SK-N-SH treated with all-trans-retinoic acid at 6 μM for 48 hours (cell line): Measurements from ENCODE around the gene EEF1E1.
A peak's percentile ranks its signal among the peaks of the same experiment; 100 is the strongest.

ENCODE experiments used
- ARNTL ChIP-seq: fragments of 450-650 bp; formaldehyde crosslinking; IDR thresholded peaks from 2 replicates; pipeline ENCODE4 v1.5.0; 2020; ENCODE audit warnings: low read depth, mild to moderate bottlenecking, moderate library complexity, borderline replicate concordance
- ISL1 ChIP-seq: fragments of 250-450 bp; sonication (Bioruptor Pico); IDR thresholded peaks from 2 replicates; pipeline ENCODE4 v2.1.2; 2022; ENCODE audit warnings: mild to moderate bottlenecking, moderate library complexity
- PATZ1 ChIP-seq: fragments of 250-450 bp; sonication (Bioruptor Pico); IDR thresholded peaks from 2 replicates; pipeline ENCODE4 v1.8.0; 2020; ENCODE audit warnings: mild to moderate bottlenecking, moderate library complexity, borderline replicate concordance
- RARB ChIP-seq: fragments of 250-450 bp; sonication (Bioruptor Pico); IDR thresholded peaks from 2 replicates; pipeline ENCODE4 v1.8.0; 2021; ENCODE audit warnings: mild to moderate bottlenecking, moderate library complexity
- SNAI2 ChIP-seq: fragments of 250-450 bp; sonication (Bioruptor Pico); IDR thresholded peaks from 2 replicates; pipeline ENCODE4 v1.5.0; 2020; ENCODE audit warnings: mild to moderate bottlenecking, moderate library complexity
- TCF4 ChIP-seq: fragments of 250-450 bp; sonication (Bioruptor Pico); IDR thresholded peaks from 2 replicates; pipeline ENCODE4 v1.8.0; 2021; ENCODE audit warnings: mild to moderate bottlenecking, moderate library complexity, borderline replicate concordance
- TSHZ2 ChIP-seq: fragments of 250-450 bp; sonication (Bioruptor Pico); IDR thresholded peaks from 2 replicates; pipeline ENCODE4 v1.5.0; 2020; ENCODE audit warnings: mild to moderate bottlenecking, moderate library complexity
- ZFP3 ChIP-seq: fragments of 250-450 bp; sonication (Bioruptor Pico); IDR thresholded peaks from 2 replicates; pipeline ENCODE4 v1.5.0; 2020; ENCODE audit warnings: mild to moderate bottlenecking, moderate library complexity
- ZNF565 ChIP-seq: fragments of 450-650 bp; formaldehyde crosslinking; conservative IDR thresholded peaks from 2 replicates; pipeline ENCODE4 v1.5.0; 2020; ENCODE audit warnings: low read depth, mild to moderate bottlenecking, moderate library complexity
- ZNF70 ChIP-seq: fragments of 450-650 bp; formaldehyde crosslinking; IDR thresholded peaks from 2 replicates; pipeline ENCODE4 v1.5.0; 2020; ENCODE audit warnings: mild to moderate bottlenecking, moderate library complexity
- TF ChIP-seq, protein P1 (sequence below): fragments of 250-450 bp; sonication (Bioruptor Pico); IDR thresholded peaks from 2 replicates; pipeline ENCODE4 v1.5.1; 2020; ENCODE audit warnings: low read depth, mild to moderate bottlenecking, moderate library complexity
- TF ChIP-seq, protein P2 (sequence below): fragments of 250-450 bp; sonication (Bioruptor Pico); IDR thresholded peaks from 2 replicates; pipeline ENCODE4 v1.5.1; 2021; ENCODE audit warnings: mild to moderate bottlenecking, moderate library complexity
- TF ChIP-seq, protein P3 (sequence below): fragments of 250-450 bp; sonication (Bioruptor Pico); IDR thresholded peaks from 2 replicates; pipeline ENCODE4 v1.8.0; 2021; ENCODE audit warnings: low read depth, mild to moderate bottlenecking, moderate library complexity, borderline replicate concordance

GRCh38 chr6:8085053-8085511 lies 17.3 kb downstream of the EEF1E1 start:
- TF ChIP-seq ZFP3 (no peak), ISL1 (CRISPR knock-in tag) (peak; percentile 12; the same call in 1 of the 2 replicates), PATZ1 (CRISPR knock-in tag) (no peak), RARB (no peak), TSHZ2 (CRISPR knock-in tag) (no peak), SNAI2 (CRISPR knock-in tag) (no peak), ZNF565 (no peak), ZNF70 (CRISPR knock-in tag) (no peak), TCF4 (CRISPR knock-in tag) (no peak), ARNTL (CRISPR knock-in tag) (no peak)
- TF ChIP-seq, protein P1, sequence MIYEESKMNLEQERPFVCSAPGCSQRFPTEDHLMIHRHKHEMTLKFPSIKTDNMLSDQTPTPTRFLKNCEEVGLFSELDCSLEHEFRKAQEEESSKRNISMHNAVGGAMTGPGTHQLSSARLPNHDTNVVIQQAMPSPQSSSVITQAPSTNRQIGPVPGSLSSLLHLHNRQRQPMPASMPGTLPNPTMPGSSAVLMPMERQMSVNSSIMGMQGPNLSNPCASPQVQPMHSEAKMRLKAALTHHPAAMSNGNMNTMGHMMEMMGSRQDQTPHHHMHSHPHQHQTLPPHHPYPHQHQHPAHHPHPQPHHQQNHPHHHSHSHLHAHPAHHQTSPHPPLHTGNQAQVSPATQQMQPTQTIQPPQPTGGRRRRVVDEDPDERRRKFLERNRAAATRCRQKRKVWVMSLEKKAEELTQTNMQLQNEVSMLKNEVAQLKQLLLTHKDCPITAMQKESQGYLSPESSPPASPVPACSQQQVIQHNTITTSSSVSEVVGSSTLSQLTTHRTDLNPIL (CRISPR knock-in tag): no peak
- TF ChIP-seq, protein P2, sequence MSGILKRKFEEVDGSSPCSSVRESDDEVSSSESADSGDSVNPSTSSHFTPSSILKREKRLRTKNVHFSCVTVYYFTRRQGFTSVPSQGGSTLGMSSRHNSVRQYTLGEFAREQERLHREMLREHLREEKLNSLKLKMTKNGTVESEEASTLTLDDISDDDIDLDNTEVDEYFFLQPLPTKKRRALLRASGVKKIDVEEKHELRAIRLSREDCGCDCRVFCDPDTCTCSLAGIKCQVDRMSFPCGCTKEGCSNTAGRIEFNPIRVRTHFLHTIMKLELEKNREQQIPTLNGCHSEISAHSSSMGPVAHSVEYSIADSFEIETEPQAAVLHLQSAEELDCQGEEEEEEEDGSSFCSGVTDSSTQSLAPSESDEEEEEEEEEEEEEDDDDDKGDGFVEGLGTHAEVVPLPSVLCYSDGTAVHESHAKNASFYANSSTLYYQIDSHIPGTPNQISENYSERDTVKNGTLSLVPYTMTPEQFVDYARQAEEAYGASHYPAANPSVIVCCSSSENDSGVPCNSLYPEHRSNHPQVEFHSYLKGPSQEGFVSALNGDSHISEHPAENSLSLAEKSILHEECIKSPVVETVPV (CRISPR knock-in tag): no peak
- TF ChIP-seq, protein P3, sequence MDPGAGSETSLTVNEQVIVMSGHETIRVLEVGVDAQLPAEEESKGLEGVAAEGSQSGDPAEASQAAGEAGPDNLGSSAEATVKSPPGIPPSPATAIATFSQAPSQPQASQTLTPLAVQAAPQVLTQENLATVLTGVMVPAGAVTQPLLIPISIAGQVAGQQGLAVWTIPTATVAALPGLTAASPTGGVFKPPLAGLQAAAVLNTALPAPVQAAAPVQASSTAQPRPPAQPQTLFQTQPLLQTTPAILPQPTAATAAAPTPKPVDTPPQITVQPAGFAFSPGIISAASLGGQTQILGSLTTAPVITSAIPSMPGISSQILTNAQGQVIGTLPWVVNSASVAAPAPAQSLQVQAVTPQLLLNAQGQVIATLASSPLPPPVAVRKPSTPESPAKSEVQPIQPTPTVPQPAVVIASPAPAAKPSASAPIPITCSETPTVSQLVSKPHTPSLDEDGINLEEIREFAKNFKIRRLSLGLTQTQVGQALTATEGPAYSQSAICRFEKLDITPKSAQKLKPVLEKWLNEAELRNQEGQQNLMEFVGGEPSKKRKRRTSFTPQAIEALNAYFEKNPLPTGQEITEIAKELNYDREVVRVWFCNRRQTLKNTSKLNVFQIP (CRISPR knock-in tag): no peak
